NT2/D1 (cell line): ENCODE measurements around the gene ENTREP3.

ENCODE experiments used
- YY1 ChIP-seq: IDR thresholded peaks from 2 replicates; pipeline ENCODE4 v1.6.1; 2011; ENCODE audit not compliant: insufficient read length, insufficient read depth
- ZNF274 ChIP-seq: IDR thresholded peaks from 2 replicates; pipeline ENCODE4 v1.6.1; 2011; ENCODE audit warnings: mild to moderate bottlenecking, low read depth, low read length

- TF ChIP-seq YY1 (no peak), ZNF274 (no peak)
These were observed 13.3 kb upstream of the ENTREP3 start for GRCh38 chr1:155268630-155269029.
